Activated CD4-positive, alpha-beta T cell treated with anti-CD3 and anti-CD28 coated beads, Interleukin-2, amount 50 U/mL, for 16 hours (primary cell): ENCODE results near the gene ERAP2.
"Not testable (repeated sequence)": the region's sequence is repeated elsewhere in the genome, so short reads cannot be mapped to it uniquely, and the experiment has no call there.

ENCODE experiments used
- DNase-seq: peaks from one replicate; pipeline ENCODE4 v3.0.0-alpha.2; 2020

ERAP2 gene

DNA sequence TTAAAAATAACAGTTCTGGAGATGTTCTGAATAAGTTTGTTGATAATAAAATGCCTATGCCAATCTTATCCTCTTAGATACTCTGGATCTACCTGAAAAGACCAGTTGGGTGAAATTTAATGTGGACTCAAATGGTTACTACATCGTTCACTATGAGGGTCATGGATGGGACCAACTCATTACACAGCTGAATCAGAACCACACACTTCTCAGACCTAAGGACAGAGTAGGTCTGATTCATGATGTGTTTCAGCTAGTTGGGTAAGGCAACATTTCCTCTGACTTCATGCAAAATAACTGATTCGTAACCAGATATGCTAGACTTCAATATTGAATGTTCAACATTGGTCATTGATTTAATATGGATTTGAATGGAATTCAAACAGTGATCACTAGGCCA lies 27.0 kb downstream of the ERAP2 start:
- DNase-seq: peak; percentile 20

DNA sequence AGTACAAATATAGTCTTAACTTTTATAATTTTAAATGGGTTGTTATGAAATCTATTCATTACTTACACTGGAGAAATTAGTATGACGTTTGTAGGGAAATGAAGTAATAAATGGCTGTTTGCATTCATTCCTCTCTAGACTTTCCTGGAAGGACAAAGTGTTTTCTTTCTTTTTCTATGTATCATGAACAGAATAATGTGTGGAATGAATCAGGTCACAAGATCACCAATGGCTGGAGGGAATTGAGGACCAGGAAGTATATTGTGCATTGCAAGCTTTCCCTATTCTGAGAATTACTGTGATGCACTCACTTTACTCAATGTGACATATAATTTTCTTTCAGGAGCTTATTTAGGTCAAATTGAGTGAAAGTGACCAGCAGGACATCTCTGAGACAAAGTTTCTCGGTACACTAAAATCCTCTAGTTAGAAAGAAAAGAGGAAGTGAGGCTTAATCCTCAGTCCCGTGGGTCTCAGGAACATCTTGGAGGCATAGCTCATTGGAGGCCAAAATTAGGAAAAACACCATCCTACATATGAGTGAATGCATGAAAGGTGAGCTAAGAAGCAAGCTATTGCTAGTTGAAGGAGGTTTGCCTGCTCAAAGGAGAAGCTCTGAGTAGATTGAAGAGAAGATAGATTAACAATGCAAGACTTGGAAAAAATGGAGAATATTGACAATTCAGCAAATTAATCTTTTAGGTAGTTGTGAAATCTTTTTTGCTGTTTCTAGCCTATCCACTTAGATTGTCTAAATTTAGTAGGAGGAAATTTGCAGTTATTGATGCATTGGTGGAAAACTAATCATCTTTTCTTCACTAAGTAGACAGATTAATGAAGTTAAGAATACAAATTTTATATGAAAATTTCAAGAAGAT lies 28.0 kb downstream of the ERAP2 start:
- peak; percentile 34 for DNase-seq

DNA sequence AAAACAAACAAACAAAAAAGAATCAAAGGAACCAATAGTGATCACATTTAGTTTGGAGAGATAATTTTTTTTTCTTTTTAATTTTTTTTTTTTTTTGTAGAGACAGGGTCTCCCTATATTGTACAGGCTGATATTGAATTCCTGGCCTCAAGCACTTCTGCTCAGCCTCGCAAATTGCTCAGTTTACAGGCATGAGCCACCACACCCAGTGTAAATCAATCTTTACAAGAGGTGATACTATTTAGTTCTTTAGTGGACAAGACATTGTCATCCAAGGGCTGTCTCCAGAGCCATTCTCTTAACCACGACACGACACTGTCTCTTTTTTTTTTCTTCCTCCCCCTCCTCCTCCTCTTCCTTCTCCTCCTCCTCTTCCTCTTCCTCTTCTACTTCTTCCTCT lies 29.6 kb downstream of the ERAP2 start:
- DNase-seq: no peak

DNA sequence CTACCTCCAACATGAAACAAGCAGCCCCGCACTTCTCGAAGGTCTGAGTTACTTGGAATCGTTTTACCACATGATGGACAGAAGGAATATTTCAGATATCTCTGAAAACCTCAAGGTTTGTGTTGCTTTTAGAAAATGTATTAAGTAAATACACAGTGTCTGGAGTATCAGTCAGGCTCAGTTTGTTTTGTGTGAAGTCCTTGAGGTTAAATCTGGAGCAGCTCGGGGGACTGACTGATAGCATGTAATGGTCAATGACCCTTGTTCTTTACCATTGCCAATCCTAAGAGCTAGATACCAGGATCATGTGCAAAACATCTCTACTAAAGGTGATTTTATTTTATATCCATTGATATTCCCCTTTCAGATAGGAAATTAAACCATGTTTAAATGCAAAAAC lies 32.7 kb downstream of the ERAP2 start:
- DNase-seq: no peak

- no peak for DNase-seq
These were observed 33.1 kb downstream of the ERAP2 start for GRCh38 chr5:96909435-96909834.

DNA sequence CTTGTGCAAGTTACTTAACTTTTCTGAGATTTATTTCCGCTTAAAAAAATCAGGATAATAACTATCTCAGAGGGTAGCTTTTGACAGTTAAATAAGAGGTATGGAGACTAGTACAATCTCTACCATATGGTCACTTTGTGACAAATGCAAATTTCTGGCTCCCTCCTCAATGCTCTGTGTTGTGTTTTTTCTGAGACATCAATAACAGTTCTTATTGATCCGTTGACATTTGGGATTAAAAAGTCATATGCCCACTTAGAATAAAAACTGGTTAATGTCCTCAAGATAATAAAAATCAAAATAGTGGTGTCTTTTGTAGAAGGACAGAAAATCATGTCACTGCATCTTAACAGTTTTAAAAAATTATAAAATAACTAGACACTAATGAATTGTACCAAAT lies 34.8 kb downstream of the ERAP2 start:
- DNase-seq: no peak

- DNase-seq: no peak
These were observed 36.9 kb downstream of the ERAP2 start for GRCh38 chr5:96913233-96913632.

DNA sequence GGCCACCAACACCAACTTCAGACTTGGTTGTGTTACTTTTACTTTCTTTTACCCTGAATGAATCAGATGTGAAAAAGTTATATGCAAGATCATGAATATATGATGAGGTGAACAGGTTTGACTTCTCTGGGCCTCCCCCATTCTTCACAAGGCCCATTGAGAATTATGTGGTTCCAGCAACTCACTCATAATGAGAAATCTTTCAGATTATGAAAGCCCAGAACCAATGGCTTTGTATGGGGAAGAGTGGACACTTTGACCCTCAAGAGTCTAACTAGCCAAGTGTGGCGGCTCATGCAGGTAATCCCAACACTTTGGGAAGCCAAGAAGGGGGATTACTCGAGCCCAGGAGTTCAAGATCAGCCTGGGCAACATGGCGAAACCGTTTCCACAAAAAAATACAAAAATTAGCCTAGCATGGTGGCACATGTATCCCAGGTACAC lies 43.5 kb downstream of the ERAP2 start:
- peak; percentile 48 for DNase-seq

DNA sequence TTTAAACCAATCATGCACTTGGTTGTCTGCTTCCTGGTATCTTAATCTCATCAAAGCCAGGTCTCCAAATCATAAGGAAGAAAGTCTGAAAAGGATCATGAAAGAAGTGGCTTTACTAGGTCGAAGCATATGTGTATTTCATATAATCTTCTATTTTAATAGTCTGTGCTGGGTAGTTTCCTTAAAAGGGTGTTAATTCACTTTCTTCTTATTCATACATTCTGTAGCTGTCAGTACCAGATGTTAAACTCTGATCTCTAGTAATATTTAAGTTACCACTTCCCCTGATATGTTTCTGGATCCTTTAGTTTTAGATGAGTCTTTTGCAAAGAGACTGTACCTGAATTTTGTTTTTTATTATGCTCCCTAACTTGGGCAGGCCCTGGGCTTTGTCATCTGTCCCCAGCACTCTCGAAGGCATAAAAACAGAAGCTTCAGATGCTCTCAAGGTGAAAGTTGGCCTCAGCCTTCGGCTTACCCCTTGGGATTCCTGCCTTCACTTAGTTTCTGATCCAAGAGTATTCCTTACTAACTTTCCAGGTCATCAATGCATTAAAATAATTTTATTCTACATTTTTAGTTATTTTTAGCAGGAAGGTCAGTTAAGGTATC lies 44.5 kb downstream of the ERAP2 start:
- no peak for DNase-seq

DNA sequence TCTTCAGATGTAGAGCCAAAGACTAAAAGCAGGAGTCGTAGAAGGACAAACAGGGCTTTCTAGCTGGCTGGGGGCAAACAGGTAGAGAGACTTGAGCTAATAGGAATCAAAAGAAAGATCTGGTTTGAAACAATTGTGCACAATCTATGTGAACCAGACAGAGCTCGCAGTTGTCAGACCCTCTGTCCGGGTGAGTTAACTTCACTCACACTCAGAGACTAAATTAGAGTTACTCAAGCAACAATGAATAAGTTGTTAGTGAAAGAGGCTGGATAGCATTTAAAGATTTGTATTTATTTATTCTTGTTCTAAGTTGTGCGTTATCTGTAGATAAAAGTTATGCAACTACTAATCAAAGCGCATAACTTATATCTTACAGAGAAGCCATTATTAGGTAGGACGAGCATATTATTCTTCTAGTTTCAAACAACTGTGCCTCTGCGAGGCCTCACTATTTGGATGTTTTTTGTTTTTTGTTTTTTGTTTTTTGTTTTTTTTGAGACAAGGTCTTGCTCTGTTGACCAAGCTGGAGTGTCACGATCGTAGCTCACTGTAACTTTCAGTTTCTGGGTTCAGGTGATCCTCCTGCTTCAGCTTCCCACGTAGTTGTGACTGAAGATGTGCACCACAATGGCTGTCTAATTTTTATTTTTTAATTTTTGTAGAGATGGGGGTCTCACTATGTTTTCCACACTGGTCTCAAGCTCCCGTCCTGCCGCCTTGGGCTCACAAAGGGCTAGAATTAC lies 46.4 kb downstream of the ERAP2 start:
- no peak for DNase-seq

GRCh38 chr5:96924016-96924443 lies 47.7 kb downstream of the ERAP2 start:
- no peak for DNase-seq

- no peak for DNase-seq
These were observed 50.0 kb downstream of the ERAP2 start for GRCh38 chr5:96926276-96926675.

GRCh38 chr5:96927008-96927407 lies 50.7 kb downstream of the ERAP2 start:
- DNase-seq: no peak

DNA sequence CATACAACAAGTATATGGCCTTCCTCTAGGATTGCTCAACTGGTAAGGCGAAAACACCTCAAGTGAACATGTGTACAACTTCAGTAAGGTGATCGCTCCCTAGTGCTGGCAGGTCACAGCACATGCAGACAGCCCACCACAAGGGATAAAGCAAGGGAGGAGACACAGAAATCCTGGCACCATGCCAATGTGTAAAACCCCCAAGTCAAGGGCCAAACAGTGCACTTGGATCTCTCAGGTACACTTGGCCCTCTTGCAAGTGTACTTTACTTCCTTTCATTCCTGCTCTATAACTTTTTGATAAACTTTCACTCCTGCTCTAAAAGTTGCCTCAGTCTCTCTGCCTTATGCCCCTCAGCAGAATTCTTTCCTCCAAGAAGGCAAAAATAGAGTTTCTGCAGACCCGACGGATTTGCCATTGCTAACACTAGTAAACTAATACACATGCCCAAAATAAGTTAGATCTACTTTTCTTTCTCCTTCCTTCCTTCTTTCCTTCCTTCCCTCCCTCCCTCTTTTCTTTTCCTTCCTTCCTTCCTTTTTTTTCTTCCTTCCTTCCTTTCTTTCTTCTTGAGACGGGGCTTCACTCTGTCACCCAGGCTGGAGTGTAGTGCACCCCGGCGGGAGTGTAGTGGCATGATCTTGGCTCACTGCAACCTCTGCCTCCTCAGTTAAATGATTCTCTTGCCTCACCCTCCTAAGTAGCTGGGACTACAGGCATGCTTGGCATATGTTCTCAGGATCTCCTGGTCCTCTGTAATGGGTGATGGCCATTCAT lies 52.8 kb downstream of the ERAP2 start:
- no peak for DNase-seq

DNA sequence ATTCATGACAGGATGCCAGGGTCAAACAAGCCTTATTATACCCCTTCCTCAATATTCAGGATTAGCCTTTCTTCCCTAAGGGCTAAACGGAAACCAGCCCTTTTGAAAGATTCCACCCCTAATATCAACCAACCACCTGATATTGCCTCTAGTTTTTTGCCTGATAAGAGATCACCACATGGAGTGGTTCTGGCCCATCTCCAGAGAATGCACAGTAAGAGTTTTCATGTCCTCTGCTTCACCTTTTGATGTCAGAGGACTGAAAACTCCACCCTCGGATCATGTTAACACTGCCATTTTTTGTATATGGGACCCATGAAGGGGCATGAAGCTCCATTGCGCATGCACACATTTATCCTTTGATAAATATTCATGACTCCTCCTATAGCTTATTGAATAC lies 53.8 kb downstream of the ERAP2 start:
- no peak for DNase-seq

GRCh38 chr5:96930589-96930988 lies 54.3 kb downstream of the ERAP2 start:
- no peak for DNase-seq

DNA sequence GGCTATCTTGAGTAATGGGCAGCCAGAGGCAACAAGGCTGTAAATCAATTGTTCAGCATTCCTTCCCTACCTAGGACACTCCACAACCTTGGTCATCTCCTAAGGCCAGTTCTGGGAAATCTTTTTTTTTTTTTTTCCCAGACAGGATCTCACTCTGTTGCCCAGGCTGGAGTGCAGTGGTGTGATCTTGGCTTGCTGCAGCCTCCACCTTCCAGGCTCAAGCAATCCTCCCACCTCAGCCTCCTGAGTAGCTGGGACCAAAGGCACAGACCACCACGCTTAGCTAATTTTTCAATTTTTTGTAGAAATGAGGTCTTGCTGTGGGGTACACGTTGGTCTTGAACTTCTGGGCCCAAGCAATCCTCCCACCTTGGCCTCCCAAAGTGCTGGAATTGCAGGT lies 54.7 kb downstream of the ERAP2 start:
- DNase-seq: not testable (repeated sequence)

DNA sequence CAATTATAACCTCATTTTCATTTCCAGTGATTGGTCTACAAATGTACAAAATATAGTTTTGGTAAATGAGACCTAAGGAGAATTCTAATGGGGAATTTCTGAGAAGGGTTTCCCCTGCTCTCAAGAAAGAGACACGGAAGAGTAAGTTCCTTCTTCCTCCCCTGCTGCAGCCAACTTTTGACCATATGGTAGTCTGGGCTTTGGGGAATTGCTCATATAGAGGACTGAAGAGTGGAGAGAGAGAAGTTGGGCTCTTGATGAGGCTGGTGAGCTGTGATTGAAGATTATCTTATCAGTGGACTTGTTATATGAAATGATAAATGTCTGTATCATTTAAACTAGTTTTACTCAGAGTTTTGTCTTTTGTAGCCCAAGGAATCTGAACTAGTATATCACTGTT lies 55.3 kb downstream of the ERAP2 start:
- DNase-seq: no peak

DNA sequence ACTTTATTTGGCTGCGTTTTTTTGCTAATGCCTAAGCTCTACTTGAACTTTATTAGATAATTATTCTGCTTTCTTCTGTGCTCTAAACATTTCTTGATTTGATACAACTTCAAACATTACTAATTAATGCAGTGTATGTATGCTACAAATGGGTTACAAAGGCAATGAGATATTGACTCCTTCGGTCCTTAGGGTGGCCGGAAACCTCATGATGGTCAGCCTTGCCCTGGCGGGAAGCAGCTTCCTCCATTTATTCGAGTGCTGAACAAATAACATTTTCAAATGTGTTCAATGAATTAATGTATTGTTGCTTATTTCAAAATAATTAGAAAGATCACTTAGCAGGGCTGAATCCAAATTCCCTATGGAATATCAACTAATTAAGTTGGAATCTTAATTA lies 55.7 kb downstream of the ERAP2 start:
- DNase-seq: no peak

DNA sequence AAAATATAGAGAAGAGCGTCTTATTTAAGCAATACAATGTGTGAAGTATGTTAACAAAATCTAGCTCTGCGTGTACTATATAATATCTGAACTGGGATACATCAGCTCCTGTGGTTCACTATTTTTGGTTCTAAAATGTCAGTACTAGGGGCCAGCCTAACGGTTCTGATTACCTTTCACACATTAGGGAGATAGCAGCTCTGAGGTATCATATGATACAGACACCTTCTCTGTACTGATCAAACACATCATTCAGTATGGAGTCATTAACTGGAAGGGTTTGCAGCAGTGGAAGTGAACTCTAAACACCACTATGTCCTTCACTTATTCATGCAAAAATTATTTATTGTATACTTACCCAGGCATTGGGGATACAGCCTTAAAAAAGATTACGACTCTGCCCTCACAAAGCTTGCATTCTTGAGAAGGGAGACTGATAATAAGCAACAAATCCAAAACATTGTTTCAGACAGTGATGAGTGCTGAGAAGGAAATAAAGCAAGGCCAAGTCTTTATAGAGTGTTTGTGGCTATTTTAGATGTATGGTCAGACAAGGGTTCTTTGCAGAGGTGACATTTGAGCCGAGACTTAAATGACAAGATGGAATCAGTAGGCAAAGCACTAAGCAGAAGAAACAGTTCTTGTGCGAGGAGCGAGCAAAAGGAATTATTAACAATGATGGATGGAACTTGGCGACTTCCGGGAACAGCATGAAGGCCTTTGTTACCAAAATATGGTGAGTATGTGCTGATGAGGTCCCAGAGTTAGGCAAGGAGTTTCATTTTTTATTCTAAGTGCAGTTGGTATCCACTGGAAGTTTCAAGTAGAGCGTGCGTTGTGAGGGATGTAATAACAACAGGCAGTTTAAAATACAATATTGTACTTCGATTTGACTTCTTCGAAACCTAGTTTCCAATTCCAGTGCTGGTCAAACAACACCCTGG lies 57.7 kb downstream of the ERAP2 start:
- peak; percentile 18 for DNase-seq

DNA sequence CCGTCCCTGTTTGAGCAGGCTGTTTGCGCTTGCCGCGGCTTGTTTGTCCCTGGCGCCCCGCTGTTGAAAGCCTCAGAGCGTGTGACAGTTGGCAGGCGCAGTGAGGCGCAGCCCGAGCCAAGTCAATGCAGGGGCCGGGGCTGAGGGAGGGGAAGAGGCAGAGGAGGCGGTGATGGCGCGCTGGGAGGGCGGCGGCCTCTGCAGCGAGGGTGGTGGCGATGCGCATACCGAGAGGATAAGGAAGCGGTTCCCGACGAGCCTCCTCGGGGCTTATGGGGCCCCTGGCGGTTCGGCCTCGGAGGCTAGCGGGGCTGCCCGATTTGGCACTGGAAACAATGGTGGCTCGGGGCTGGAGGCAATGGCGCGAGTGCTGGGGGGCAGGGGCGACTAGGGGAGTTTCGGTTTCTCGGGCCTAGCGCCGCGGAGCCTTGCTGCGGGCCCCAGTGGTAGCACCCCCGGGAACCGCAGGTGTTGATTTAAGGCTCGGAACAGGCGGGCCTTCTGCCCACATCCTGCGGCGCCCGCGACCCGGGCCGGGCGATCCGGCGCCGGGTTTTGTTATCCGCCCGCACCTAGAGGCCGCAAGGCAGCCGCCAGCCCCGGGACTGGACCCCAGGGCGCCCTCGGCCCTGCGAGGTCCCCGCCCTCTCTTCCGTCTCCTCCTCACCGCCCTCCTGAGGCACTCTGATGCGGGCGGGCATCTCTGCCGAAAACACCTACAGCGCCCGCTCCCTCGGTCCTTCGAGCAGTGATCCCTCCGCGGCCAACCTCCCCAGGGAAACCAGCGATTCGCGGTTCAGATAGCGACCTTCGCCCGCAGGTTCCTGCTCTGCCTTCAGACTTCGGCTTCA lies 58.6 kb downstream of the ERAP2 start:
- DNase-seq: peak; percentile 97
